GM23338 (cell line): Measurements from ENCODE around the gene SPTBN4. TPM values are rescaled to one million over a fixed set of nuclear protein-coding genes. Genes with fewer than 3 reads are reported as not detected.

Experiments
- ATAC-seq: fragments of 200-7000 bp; cut with Tn5 transposase; 3 replicates; pipeline ENCODE4 v1.9.1; 2020
- DNase-seq: peaks from one replicate; pipeline ENCODE4 v3.0.0-alpha.2; 2015; ENCODE audit warnings: low spot score
- H2AFZ ChIP-seq: fragments of 200-600 bp; sonication (generic); 2 replicates; pipeline ENCODE4 v1.8.0; 2016; ENCODE audit warnings: antibody characterized with exemption, mild to moderate bottlenecking, moderate library complexity
- H3F3A ChIP-seq: fragments of 200-600 bp; sonication (generic); replicated peaks from 2 replicates; pipeline ENCODE4 v1.8.0; 2017; ENCODE audit warnings: antibody characterized with exemption, mixed run types, low read depth
- H3K27ac ChIP-seq: fragments of 200-600 bp; sonication (generic); 2 replicates; pipeline ENCODE4 v1.6.1; 2016; ENCODE audit warnings: low read depth
- H3K27me3 ChIP-seq: fragments of 200-600 bp; sonication (generic); 2 replicates; pipeline ENCODE4 v1.8.0; 2016; ENCODE audit warnings: mild to moderate bottlenecking, mixed run types, moderate library complexity; ENCODE audit not compliant: insufficient read depth
- H3K36me3 ChIP-seq: fragments of 200-600 bp; sonication (generic); 2 replicates; pipeline ENCODE4 v1.8.0; 2016; ENCODE audit warnings: mild to moderate bottlenecking; ENCODE audit not compliant: insufficient read depth
- H3K4me1 ChIP-seq: fragments of 200-600 bp; sonication (generic); 2 replicates; pipeline ENCODE4 v1.8.0; 2016; ENCODE audit warnings: mild to moderate bottlenecking, moderate library complexity; ENCODE audit not compliant: insufficient read depth
- H3K4me2 ChIP-seq: fragments of 200-600 bp; sonication (generic); 2 replicates; pipeline ENCODE4 v1.7.1; 2017; ENCODE audit warnings: mixed run types
- H3K4me3 ChIP-seq: fragments of 200-600 bp; sonication (generic); 2 replicates; pipeline ENCODE4 v1.6.1; 2016; ENCODE audit warnings: mixed run types
- H3K79me2 ChIP-seq: fragments of 200-600 bp; sonication (generic); replicated peaks from 2 replicates; pipeline ENCODE4 v1.8.0; 2017; ENCODE audit warnings: mild to moderate bottlenecking; ENCODE audit not compliant: insufficient read depth
- H3K9me2 ChIP-seq: fragments of 200-600 bp; sonication (generic); 2 replicates; pipeline ENCODE4 v1.8.0; 2017; ENCODE audit not compliant: insufficient read depth
- H4K20me1 ChIP-seq: fragments of 200-600 bp; sonication (generic); replicated peaks from 2 replicates; pipeline ENCODE4 v1.8.0; 2017; ENCODE audit warnings: mild to moderate bottlenecking; ENCODE audit not compliant: insufficient read depth
- H3K27ac Mint-ChIP-seq: 2 replicates; pipeline ENCODE4 v1.8.0; 2020; ENCODE audit warnings: inconsistent platforms, mild to moderate bottlenecking, moderate library complexity, mixed read lengths
- H3K27me3 Mint-ChIP-seq: 3 replicates; pipeline ENCODE4 v1.8.0; 2022; ENCODE audit warnings: low read depth, mild to moderate bottlenecking, moderate library complexity, mixed read lengths, inconsistent platforms; ENCODE audit not compliant: insufficient read depth, poor library complexity
- H3K36me3 Mint-ChIP-seq: 3 replicates; pipeline ENCODE4 v1.8.0; 2021; ENCODE audit warnings: low read depth, mild to moderate bottlenecking, inconsistent platforms, moderate library complexity, mixed read lengths
- H3K4me1 Mint-ChIP-seq: 3 replicates; pipeline ENCODE4 v1.8.0; 2020; ENCODE audit warnings: mild to moderate bottlenecking, inconsistent platforms, mixed read lengths
- H3K4me3 Mint-ChIP-seq: 3 replicates; pipeline ENCODE4 v1.8.0; 2021; ENCODE audit warnings: moderate library complexity, mild to moderate bottlenecking, inconsistent platforms, mixed read lengths
- H3K9me3 Mint-ChIP-seq: 3 replicates; pipeline ENCODE4 v1.8.0; 2020; ENCODE audit warnings: moderate library complexity, mild to moderate bottlenecking, inconsistent platforms, mixed read lengths
- CREB1 ChIP-seq: fragments of 250-450 bp; sonication (Bioruptor Pico); IDR thresholded peaks from 2 replicates; pipeline ENCODE4 v1.5.0; 2020; ENCODE audit warnings: low read depth, mild to moderate bottlenecking, moderate library complexity
- EZH2phosphoT487 ChIP-seq: fragments of 200-600 bp; sonication (generic); IDR thresholded peaks from one replicate; pipeline ENCODE4 v1.8.1; 2018; ENCODE audit warnings: antibody characterized with exemption; ENCODE audit not compliant: unreplicated experiment
- POLR2AphosphoS5 ChIP-seq: IDR thresholded peaks from 2 replicates; pipeline ENCODE4 v1.6.1; 2016; ENCODE audit warnings: antibody characterized with exemption, low read depth
- STAT1 ChIP-seq: IDR thresholded peaks from one replicate; pipeline ENCODE4 v1.6.1; 2016; ENCODE audit warnings: antibody characterized with exemption; ENCODE audit not compliant: unreplicated experiment
- ZNF331 ChIP-seq: fragments of 250-450 bp; sonication (Bioruptor Pico); IDR thresholded peaks from 2 replicates; pipeline ENCODE4 v1.5.0; 2020; ENCODE audit warnings: low read depth, mild to moderate bottlenecking, moderate library complexity
- ZNF462 ChIP-seq: fragments of 250-450 bp; sonication (Bioruptor Pico); IDR thresholded peaks from 2 replicates; pipeline ENCODE4 v1.5.0; 2020; ENCODE audit warnings: mild to moderate bottlenecking, moderate library complexity
- polyA plus RNA-seq: library from polyadenylated mRNA; unstranded; fragments of >200 nt; fragmentation: Nextera tagmentation; extraction: Ambion mirVana; gene quantifications from 2 replicates; pipeline ENCODE4 v1.2.1, GENCODE V29; 2016
- total RNA-seq: library from RNA; depleted of rRNA; stranded (reverse); fragments of >200 nt; shearing (Covaris generic); gene quantifications from 2 replicates; pipeline ENCODE4 v1.2.3, GENCODE V29; 2014
- TF ChIP-seq, protein P1 (sequence below): IDR thresholded peaks from one replicate; pipeline ENCODE4 v1.6.1; 2018; ENCODE audit warnings: antibody characterized with exemption; ENCODE audit not compliant: unreplicated experiment
- TF ChIP-seq, protein P2 (sequence below): IDR thresholded peaks from 2 replicates; pipeline ENCODE4 v1.6.1; 2016; ENCODE audit warnings: antibody characterized with exemption

SPTBN4 gene
- total and polyA plus RNA-seq, 2 experiments from 2014 or later: 1.6 to 2.3 TPM

GRCh38 chr19:40492274-40492673 lies 25.5 kb downstream of the SPTBN4 start:
- H2AFZ ChIP-seq: no peak overlapping the region
- 0 out of 2 replicates have a peak, but pooled peaks cover 11% of the 10 kb centered on the region for H3K9me2 ChIP-seq
- no peaks in the 10 kb centered on the region for H3K36me3 ChIP-seq
- no peak for ATAC-seq
- H3F3A ChIP-seq: no peaks in the 10 kb centered on the region
- TF ChIP-seq, protein P1, sequence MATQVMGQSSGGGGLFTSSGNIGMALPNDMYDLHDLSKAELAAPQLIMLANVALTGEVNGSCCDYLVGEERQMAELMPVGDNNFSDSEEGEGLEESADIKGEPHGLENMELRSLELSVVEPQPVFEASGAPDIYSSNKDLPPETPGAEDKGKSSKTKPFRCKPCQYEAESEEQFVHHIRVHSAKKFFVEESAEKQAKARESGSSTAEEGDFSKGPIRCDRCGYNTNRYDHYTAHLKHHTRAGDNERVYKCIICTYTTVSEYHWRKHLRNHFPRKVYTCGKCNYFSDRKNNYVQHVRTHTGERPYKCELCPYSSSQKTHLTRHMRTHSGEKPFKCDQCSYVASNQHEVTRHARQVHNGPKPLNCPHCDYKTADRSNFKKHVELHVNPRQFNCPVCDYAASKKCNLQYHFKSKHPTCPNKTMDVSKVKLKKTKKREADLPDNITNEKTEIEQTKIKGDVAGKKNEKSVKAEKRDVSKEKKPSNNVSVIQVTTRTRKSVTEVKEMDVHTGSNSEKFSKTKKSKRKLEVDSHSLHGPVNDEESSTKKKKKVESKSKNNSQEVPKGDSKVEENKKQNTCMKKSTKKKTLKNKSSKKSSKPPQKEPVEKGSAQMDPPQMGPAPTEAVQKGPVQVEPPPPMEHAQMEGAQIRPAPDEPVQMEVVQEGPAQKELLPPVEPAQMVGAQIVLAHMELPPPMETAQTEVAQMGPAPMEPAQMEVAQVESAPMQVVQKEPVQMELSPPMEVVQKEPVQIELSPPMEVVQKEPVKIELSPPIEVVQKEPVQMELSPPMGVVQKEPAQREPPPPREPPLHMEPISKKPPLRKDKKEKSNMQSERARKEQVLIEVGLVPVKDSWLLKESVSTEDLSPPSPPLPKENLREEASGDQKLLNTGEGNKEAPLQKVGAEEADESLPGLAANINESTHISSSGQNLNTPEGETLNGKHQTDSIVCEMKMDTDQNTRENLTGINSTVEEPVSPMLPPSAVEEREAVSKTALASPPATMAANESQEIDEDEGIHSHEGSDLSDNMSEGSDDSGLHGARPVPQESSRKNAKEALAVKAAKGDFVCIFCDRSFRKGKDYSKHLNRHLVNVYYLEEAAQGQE: no peak
- TF ChIP-seq, protein P2, sequence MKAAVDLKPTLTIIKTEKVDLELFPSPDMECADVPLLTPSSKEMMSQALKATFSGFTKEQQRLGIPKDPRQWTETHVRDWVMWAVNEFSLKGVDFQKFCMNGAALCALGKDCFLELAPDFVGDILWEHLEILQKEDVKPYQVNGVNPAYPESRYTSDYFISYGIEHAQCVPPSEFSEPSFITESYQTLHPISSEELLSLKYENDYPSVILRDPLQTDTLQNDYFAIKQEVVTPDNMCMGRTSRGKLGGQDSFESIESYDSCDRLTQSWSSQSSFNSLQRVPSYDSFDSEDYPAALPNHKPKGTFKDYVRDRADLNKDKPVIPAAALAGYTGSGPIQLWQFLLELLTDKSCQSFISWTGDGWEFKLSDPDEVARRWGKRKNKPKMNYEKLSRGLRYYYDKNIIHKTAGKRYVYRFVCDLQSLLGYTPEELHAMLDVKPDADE: no peak
- TF ChIP-seq ZNF331 (CRISPR knock-in tag) (no peak), EZH2phosphoT487 (no peak), STAT1 (no peak), POLR2AphosphoS5 (no peak), ZNF462 (CRISPR knock-in tag) (no peak), CREB1 (CRISPR knock-in tag) (no peak)
- H4K20me1 ChIP-seq: no peaks in the 10 kb centered on the region
- H3K9me3 Mint-ChIP-seq: peaks cover 14% of the 10 kb centered on the region
- H3K4me1 ChIP-seq: no peaks in the 10 kb centered on the region; the same call in 1 of the 2 replicates
- H3K27ac Mint-ChIP-seq: no peak overlapping the region
- no peaks in the 10 kb centered on the region for H3K79me2 ChIP-seq
- H3K27me3 ChIP-seq: 0 out of 2 replicates have a peak, but pooled peaks cover 2% of the 10 kb centered on the region
- H3K4me3 ChIP-seq: no peak overlapping the region
- no peak overlapping the region for H3K4me3 Mint-ChIP-seq
- peaks cover 8% of the 10 kb centered on the region for H3K4me1 Mint-ChIP-seq
- no peak overlapping the region for H3K4me2 ChIP-seq
- DNase-seq: no peak
- peaks cover 19% of the 10 kb centered on the region for H3K27me3 Mint-ChIP-seq
- no peak overlapping the region for H3K27ac ChIP-seq
- H3K36me3 Mint-ChIP-seq: no peaks in the 10 kb centered on the region
